Erythroblast (primary cell): ENCODE measurements around the gene LUC7L.
"Not testable (repeated sequence)": the region's sequence is repeated elsewhere in the genome, so short reads cannot be mapped to it uniquely, and the experiment has no call there.

Source experiments
- GATA1 ChIP-seq: IDR thresholded peaks from 2 replicates; pipeline ENCODE4 v1.6.1; 2011; ENCODE audit warnings: low read depth, mild to moderate bottlenecking, control low read depth, low read length, moderate library complexity
- POLR2A ChIP-seq: IDR thresholded peaks from 2 replicates; pipeline ENCODE4 v1.6.1; 2011; ENCODE audit warnings: mild to moderate bottlenecking, low read length

DNA sequence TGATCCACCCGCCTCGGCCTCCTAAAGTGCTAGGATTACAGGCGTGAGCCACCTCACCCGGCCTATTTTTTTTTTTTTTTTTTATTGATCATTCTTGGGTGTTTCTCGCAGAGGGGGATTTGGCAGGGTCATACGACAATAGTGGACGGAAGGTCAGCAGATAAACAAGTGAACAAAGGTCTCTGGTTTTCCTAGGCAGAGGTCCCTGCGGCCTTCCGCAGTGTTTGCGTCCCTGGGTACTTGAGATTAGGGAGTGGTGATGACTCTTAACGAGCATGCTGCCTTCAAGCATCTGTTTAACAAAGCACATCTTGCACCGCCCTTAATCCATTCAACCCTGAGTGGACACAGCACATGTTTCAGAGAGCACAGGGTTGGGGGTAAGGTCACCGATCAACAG is 28.8 kb upstream of the LUC7L start:
- TF ChIP-seq POLR2A, GATA1: not testable (repeated sequence)
